Measurements from ENCODE around the gene MFN1. TPM values are rescaled to one million over a fixed set of nuclear protein-coding genes. Genes with fewer than 3 reads are reported as not detected.
A peak's percentile ranks its signal among the peaks of the same experiment; 100 is the strongest.
"Not testable (repeated sequence)": the region's sequence is repeated elsewhere in the genome, so short reads cannot be mapped to it uniquely, and the experiment has no call there.

MFN1 gene
- 40.5 and 42.1 TPM in 2 replicates for total RNA-seq (2014; rRNA removed; shearing (Covaris generic))

- Histone ChIP-seq H3K27me3 (no peaks in the 10 kb centered on the region), H3K36me3 (0 out of 2 replicates have a peak, but pooled peaks cover 7% of the 10 kb centered on the region), H3K27ac (peak within 1 kb of the TSS; percentile 54), H3K9me3 (replicated peaks) (no peaks in the 10 kb centered on the region), H3K4me3 (peak within 1 kb of the TSS; percentile 79), H3K4me1 (no peaks in the 10 kb centered on the region)
- DNase-seq, result peak; percentile 90 to 94
These were observed at the start of gene MFN1 for GRCh38 chr3:179347345-179348194. TSS of gene MFN1 (plus strand) at chr3:179347709. CDS start at chr3:179348852, 1,143 bp downstream.

- DNase-seq, result peak; percentile 64 to 77
- Histone ChIP-seq H3K4me3 (no peak overlapping the region), H3K9me3 (replicated peaks) (no peaks in the 10 kb centered on the region), H3K27ac (peak overlapping the region; percentile 15; the same call in 1 of the 2 replicates), H3K36me3 (no peaks in the 10 kb centered on the region), H3K4me1 (peaks cover 14% of the 10 kb centered on the region), H3K27me3 (no peaks in the 10 kb centered on the region)
These were observed 49.4 kb upstream of the MFN1 start for GRCh38 chr3:179297971-179298725.

GRCh38 chr3:179299316-179299715 lies 48.2 kb upstream of the MFN1 start:
- no peak overlapping the region for H3K4me3 ChIP-seq
- H3K36me3 ChIP-seq, result no peaks in the 10 kb centered on the region
- H3K27ac ChIP-seq, result no peak overlapping the region
- DNase-seq, result no peak
- H3K4me1 ChIP-seq, result peaks cover 14% of the 10 kb centered on the region
- no peaks in the 10 kb centered on the region for H3K9me3 ChIP-seq (replicated peaks)
- H3K27me3 ChIP-seq, result no peaks in the 10 kb centered on the region

GRCh38 chr3:179299999-179300613 lies 47.4 kb upstream of the MFN1 start:
- peaks cover 14% of the 10 kb centered on the region for H3K4me1 ChIP-seq
- no peaks in the 10 kb centered on the region for H3K36me3 ChIP-seq
- H3K27ac ChIP-seq, result no peak overlapping the region
- H3K27me3 ChIP-seq, result no peaks in the 10 kb centered on the region
- H3K4me3 ChIP-seq, result no peak overlapping the region
- H3K9me3 ChIP-seq (replicated peaks), result no peaks in the 10 kb centered on the region
- DNase-seq, result no peak

- H3K36me3 ChIP-seq, result no peaks in the 10 kb centered on the region
- peaks cover 14% of the 10 kb centered on the region for H3K4me1 ChIP-seq
- no peak overlapping the region for H3K4me3 ChIP-seq
- H3K9me3 ChIP-seq (replicated peaks), result no peaks in the 10 kb centered on the region
- no peak overlapping the region for H3K27ac ChIP-seq
- no peak for DNase-seq
- H3K27me3 ChIP-seq, result no peaks in the 10 kb centered on the region
These were observed 45.9 kb upstream of the MFN1 start for GRCh38 chr3:179301645-179302044.

- Histone ChIP-seq H3K9me3 (replicated peaks) (no peaks in the 10 kb centered on the region), H3K4me3 (no peak overlapping the region), H3K27ac (no peak overlapping the region), H3K4me1 (peaks cover 14% of the 10 kb centered on the region), H3K27me3 (no peaks in the 10 kb centered on the region), H3K36me3 (no peaks in the 10 kb centered on the region)
- DNase-seq, result no peak
These were observed 45.4 kb upstream of the MFN1 start for GRCh38 chr3:179302111-179302510.

- Histone ChIP-seq H3K27ac (no peak overlapping the region), H3K27me3 (no peaks in the 10 kb centered on the region)
- DNase-seq, result peak in 1 of 2 experiments; percentile 7
These were observed 42.9 kb upstream of the MFN1 start for GRCh38 chr3:179304605-179305004.

GRCh38 chr3:179307362-179307761 lies 40.1 kb upstream of the MFN1 start:
- not testable (repeated sequence) for H3K4me3 ChIP-seq; H3K9me3 ChIP-seq (replicated peaks); H3K36me3 ChIP-seq; H3K27me3 ChIP-seq; DNase-seq; H3K27ac ChIP-seq; H3K4me1 ChIP-seq

More at GRCh38 chr3:179304605-179305004, 42.9 kb upstream of the MFN1 start:
- Histone ChIP-seq H3K36me3 (no peaks in the 10 kb centered on the region), H3K4me3 (no peak overlapping the region), H3K9me3 (replicated peaks) (no peaks in the 10 kb centered on the region), H3K4me1 (no peaks in the 10 kb centered on the region)

GRCh38 chr3:179308001-179308400 lies 39.5 kb upstream of the MFN1 start:
- H3K4me1 ChIP-seq, result no peaks in the 10 kb centered on the region
- no peak overlapping the region for H3K27ac ChIP-seq
- no peak for DNase-seq
- H3K9me3 ChIP-seq (replicated peaks), result no peaks in the 10 kb centered on the region
- no peak overlapping the region for H3K4me3 ChIP-seq
- no peaks in the 10 kb centered on the region for H3K36me3 ChIP-seq
- H3K27me3 ChIP-seq, result no peaks in the 10 kb centered on the region

GRCh38 chr3:179309225-179310078 lies 38.1 kb upstream of the MFN1 start:
- Histone ChIP-seq H3K36me3 (no peaks in the 10 kb centered on the region), H3K9me3 (replicated peaks) (no peaks in the 10 kb centered on the region), H3K4me3 (no peak overlapping the region), H3K27me3 (no peaks in the 10 kb centered on the region), H3K4me1 (no peaks in the 10 kb centered on the region), H3K27ac (no peak overlapping the region)
- no peak for DNase-seq

- no peak overlapping the region for H3K27ac ChIP-seq
- no peaks in the 10 kb centered on the region for H3K9me3 ChIP-seq (replicated peaks)
- H3K27me3 ChIP-seq, result no peaks in the 10 kb centered on the region
- no peak for DNase-seq
- no peaks in the 10 kb centered on the region for H3K36me3 ChIP-seq
- no peak overlapping the region for H3K4me3 ChIP-seq
- peaks cover 2% of the 10 kb centered on the region; the same call in 1 of the 2 replicates for H3K4me1 ChIP-seq
These were observed 28.6 kb upstream of the MFN1 start for GRCh38 chr3:179318876-179319275.

- Histone ChIP-seq H3K27me3 (no peaks in the 10 kb centered on the region), H3K4me3 (peak overlapping the region; percentile 97), H3K4me1 (no peaks in the 10 kb centered on the region), H3K36me3 (peaks cover 5% of the 10 kb centered on the region; the same call in 1 of the 2 replicates), H3K27ac (peak overlapping the region; percentile 85), H3K9me3 (replicated peaks) (no peaks in the 10 kb centered on the region)
- DNase-seq, result peak; percentile 27 to 61
These were observed 25.7 kb upstream of the MFN1 start for GRCh38 chr3:179321668-179322285.

- Histone ChIP-seq H3K36me3 (peaks cover 10% of the 10 kb centered on the region; the same call in 1 of the 2 replicates), H3K27ac (peak within 1 kb of the TSS; percentile 87), H3K4me3 (peak within 1 kb of the TSS; percentile 97), H3K4me1 (no peaks in the 10 kb centered on the region), H3K9me3 (replicated peaks) (no peaks in the 10 kb centered on the region), H3K27me3 (no peaks in the 10 kb centered on the region)
- peak; percentile 85 to 93 for DNase-seq
These were observed 25.0 kb upstream of the MFN1 start, which contains the start of gene ZNF639 for GRCh38 chr3:179322286-179323196. TSS of gene ZNF639 (plus strand) at chr3:179323031. CDS start at chr3:179328294, 5,263 bp downstream.
